H7 (cell line): ENCODE data around the gene CRNN. TPM values are rescaled to one million over a fixed set of nuclear protein-coding genes. Genes with fewer than 3 reads are reported as not detected.

Experiments
- DNase-seq: peaks from one replicate; pipeline ENCODE4 v3.0.0; 2012
- H3K27me3 ChIP-seq: 2 replicates; pipeline ENCODE4 v1.6.0; 2011; ENCODE audit warnings: mild to moderate bottlenecking, low read length; ENCODE audit not compliant: control insufficient read depth, insufficient read depth
- H3K36me3 ChIP-seq: replicated peaks from 2 replicates; pipeline ENCODE4 v1.5.1; 2011; ENCODE audit warnings: low read length; ENCODE audit not compliant: control insufficient read depth, insufficient read depth
- H3K4me3 ChIP-seq: 2 replicates; pipeline ENCODE4 v1.5.1; 2011; ENCODE audit warnings: low read depth, mild to moderate bottlenecking, control low read depth, low read length, moderate library complexity; ENCODE audit not compliant: insufficient read depth
- total RNA-seq: library from RNA; depleted of rRNA; stranded (reverse); fragments of >200 nt; shearing (Covaris generic); gene quantifications from 2 replicates; pipeline ENCODE4 v1.2.3, GENCODE V29; 2014; rRNA removed

The CRNN gene
- total RNA-seq, 1 experiment from 2014 or later: not detected

GRCh38 chr1:152397474-152397873, 16.6 kb downstream of the CRNN start:
- no peaks in the 10 kb centered on the region for H3K27me3 ChIP-seq
- no peak overlapping the region for H3K4me3 ChIP-seq
- H3K36me3 ChIP-seq: no peaks in the 10 kb centered on the region
- no peak for DNase-seq

GRCh38 chr1:152394151-152394550, 19.9 kb downstream of the CRNN start:
- DNase-seq: no peak
- Histone ChIP-seq H3K4me3 (no peak overlapping the region), H3K36me3 (no peaks in the 10 kb centered on the region), H3K27me3 (no peaks in the 10 kb centered on the region)

- Histone ChIP-seq H3K27me3 (no peaks in the 10 kb centered on the region), H3K36me3 (no peaks in the 10 kb centered on the region)
Observed at GRCh38 chr1:152392909-152393308, 21.2 kb downstream of the CRNN start.

GRCh38 chr1:152388889-152389288, 25.2 kb downstream of the CRNN start:
- Histone ChIP-seq H3K4me3 (no peak overlapping the region), H3K27me3 (no peaks in the 10 kb centered on the region), H3K36me3 (no peaks in the 10 kb centered on the region)
- no peak for DNase-seq

More at GRCh38 chr1:152392909-152393308, 21.2 kb downstream of the CRNN start:
- no peak for DNase-seq
- H3K4me3 ChIP-seq: no peak overlapping the region

GRCh38 chr1:152386940-152387339, 27.1 kb downstream of the CRNN start:
- H3K36me3 ChIP-seq: no peaks in the 10 kb centered on the region
- DNase-seq: no peak
- no peak overlapping the region for H3K4me3 ChIP-seq
- no peaks in the 10 kb centered on the region for H3K27me3 ChIP-seq

GRCh38 chr1:152380932-152381331, 33.1 kb downstream of the CRNN start:
- DNase-seq: no peak
- Histone ChIP-seq H3K36me3 (no peaks in the 10 kb centered on the region), H3K4me3 (no peak overlapping the region), H3K27me3 (no peaks in the 10 kb centered on the region)

GRCh38 chr1:152374451-152374850, 39.6 kb downstream of the CRNN start:
- Histone ChIP-seq H3K36me3 (no peaks in the 10 kb centered on the region), H3K4me3 (no peak overlapping the region), H3K27me3 (no peaks in the 10 kb centered on the region)
- no peak for DNase-seq

- no peak overlapping the region for H3K4me3 ChIP-seq
- H3K27me3 ChIP-seq: no peaks in the 10 kb centered on the region
- DNase-seq: no peak
- H3K36me3 ChIP-seq: no peaks in the 10 kb centered on the region
Observed at GRCh38 chr1:152372672-152373071, 41.4 kb downstream of the CRNN start.

- no peaks in the 10 kb centered on the region for H3K27me3 ChIP-seq
- DNase-seq: no peak
- no peak overlapping the region for H3K4me3 ChIP-seq
- no peaks in the 10 kb centered on the region for H3K36me3 ChIP-seq
Observed at GRCh38 chr1:152367436-152367835, 46.6 kb downstream of the CRNN start.

GRCh38 chr1:152359906-152360305, 54.2 kb downstream of the CRNN start, which contains the start of gene FLG2:
TSS of gene FLG2 (minus strand) at chr1:152360006. CDS start at chr1:152358884, 1,122 bp downstream.
- Histone ChIP-seq H3K4me3 (no peak within 1 kb of the TSS), H3K36me3 (no peaks in the 10 kb centered on the region), H3K27me3 (no peaks in the 10 kb centered on the region)
- DNase-seq: no peak

Other genes starting within 250 kb of the CRNN start
- gene HRNR, start 190.1 kb downstream of the CRNN start, total RNA-seq: not detected in 2 replicates
- gene FLG, start 89.0 kb downstream of the CRNN start, total RNA-seq: not detected in 2 replicates
- gene FLG2, start 54.3 kb downstream of the CRNN start, total RNA-seq: not detected in 2 replicates
- gene LCE5A, start 96.5 kb upstream of the CRNN start, total RNA-seq: not detected in 2 replicates
- not detected in 2 replicates for gene CRCT1, start 100.2 kb upstream of the CRNN start, total RNA-seq
- not detected in 2 replicates for gene LCE3E, start 152.5 kb upstream of the CRNN start, total RNA-seq
- gene LCE3D, start 166.3 kb upstream of the CRNN start, total RNA-seq: not detected in 2 replicates
- gene LCE3C, start 186.0 kb upstream of the CRNN start, total RNA-seq: not detected in 2 replicates
- gene LCE3B, start 199.5 kb upstream of the CRNN start, total RNA-seq: not detected in 2 replicates
- not detected in 2 replicates for gene LCE3A, start 208.8 kb upstream of the CRNN start, total RNA-seq
- not detected in 2 replicates for gene LCE2D, start 249.1 kb upstream of the CRNN start, total RNA-seq